H1 (cell line): ENCODE data around the gene TROAP. TPM values are rescaled to one million over a fixed set of nuclear protein-coding genes. Genes with fewer than 3 reads are reported as not detected.

Experiments
- CTCF ChIA-PET: fragments of 300-600 bp; sonication (Branson Sonifier 250); formaldehyde crosslinking; loops from one replicate; lab custom pipeline; 2021; ENCODE audit not compliant: partially characterized antibody; lab: Charles Lee
- POLR2A ChIA-PET: fragments of 300-600 bp; sonication (Branson Sonifier 250); formaldehyde crosslinking; loops from one replicate; lab custom pipeline; 2021; ENCODE audit warnings: inconsistent platforms; ENCODE audit not compliant: partially characterized antibody; lab: Charles Lee
- DNase-seq, 2 experiments: peaks; one replicate each; pipeline versions ENCODE4 v3.0.0 to v3.0.0-alpha.2; 2010 to 2022; ENCODE audit warnings: low spot score in 2 of 2, low read depth in 1 of 2, mixed read lengths in 1 of 2
- FAIRE-seq: peaks from 2 replicates; lab custom pipeline; 2011; peaks lifted over from hg19 to GRCh38; lab: Jason Lieb, UNC
- H2AFZ ChIP-seq: 2 replicates; pipeline ENCODE4 v1.8.1; 2012; ENCODE audit warnings: low read length, inconsistent platforms
- H2AK5ac ChIP-seq: 2 replicates; pipeline ENCODE4 v1.6.1; 2013; ENCODE audit warnings: low read depth, low read length
- H2BK120ac ChIP-seq: replicated peaks from 2 replicates; pipeline ENCODE3; 2013; ENCODE audit warnings: low read depth, low read length, inconsistent platforms
- H2BK12ac ChIP-seq: 2 replicates; pipeline ENCODE4 v1.6.1; 2013; ENCODE audit warnings: low read depth, low read length
- H2BK15ac ChIP-seq: 2 replicates; pipeline ENCODE4 v1.6.1; 2013; ENCODE audit warnings: low read length
- H2BK20ac ChIP-seq: 2 replicates; pipeline ENCODE4 v1.6.1; 2013; ENCODE audit warnings: low read length
- H2BK5ac ChIP-seq: 2 replicates; pipeline ENCODE4 v1.6.1; 2013; ENCODE audit warnings: low read depth, low read length
- H3K14ac ChIP-seq: 2 replicates; pipeline ENCODE4 v1.6.1; 2013; ENCODE audit warnings: inconsistent platforms; ENCODE audit not compliant: insufficient read length
- H3K18ac ChIP-seq: 2 replicates; pipeline ENCODE4 v1.6.1; 2013; ENCODE audit warnings: low read length; ENCODE audit errors: extremely low read depth
- H3K23ac ChIP-seq: 2 replicates; pipeline ENCODE4 v1.6.1; 2013; ENCODE audit warnings: inconsistent platforms; ENCODE audit not compliant: insufficient read length
- H3K23me2 ChIP-seq: 2 replicates; pipeline ENCODE4 v1.6.1; 2013; ENCODE audit warnings: low read depth, low read length
- H3K27ac ChIP-seq: 2 replicates; pipeline ENCODE4 v1.6.1; 2011; ENCODE audit warnings: low read depth, low read length, inconsistent platforms
- H3K27me3 ChIP-seq, 4 experiments: replicated peaks in 1 of 4; 1 replicate in 1 of 4; 2 replicates in 3 of 4; pipeline versions ENCODE4 v1.6.1 to v1.8.1; 2011 to 2013; ENCODE audit warnings: low read length in 3 of 4, mild to moderate bottlenecking in 3 of 4, inconsistent platforms in 2 of 4, mixed read lengths in 2 of 4, moderate library complexity in 1 of 4; ENCODE audit not compliant: control insufficient read depth in 3 of 4, insufficient read depth in 3 of 4; ENCODE audit errors: extremely low read depth in 1 of 4
- H3K36me3 ChIP-seq, 4 experiments: 2 replicates each; pipeline versions ENCODE4 v1.6.1 to v1.8.1; 2011 to 2013; ENCODE audit warnings: mild to moderate bottlenecking in 4 of 4, low read length in 3 of 4, moderate library complexity in 2 of 4, control low read depth in 1 of 4, inconsistent platforms in 1 of 4; ENCODE audit not compliant: insufficient read depth in 4 of 4, control insufficient read depth in 2 of 4
- H3K4ac ChIP-seq: replicated peaks from 2 replicates; pipeline ENCODE3; 2013; ENCODE audit warnings: low read length, low read depth, mixed read lengths, inconsistent platforms; ENCODE audit not compliant: insufficient read length
- H3K4me1 ChIP-seq, 4 experiments: replicated peaks in 1 of 4; 1 replicate in 1 of 4; 2 replicates in 3 of 4; pipeline versions ENCODE4 v1.6.1 to v1.8.1; 2011 to 2013; ENCODE audit warnings: low read length in 3 of 4, inconsistent platforms in 2 of 4, mixed read lengths in 1 of 4; ENCODE audit not compliant: insufficient read depth in 4 of 4, control insufficient read depth in 3 of 4
- H3K4me2 ChIP-seq, 2 experiments: 2 replicates each; pipeline versions ENCODE4 v1.6.1 to v1.8.1; 2011 to 2013; ENCODE audit warnings: low read depth in 2 of 2, low read length in 2 of 2, control low read depth in 1 of 2, inconsistent platforms in 1 of 2, mild to moderate bottlenecking in 1 of 2; ENCODE audit not compliant: insufficient read depth in 1 of 2
- H3K4me3 ChIP-seq, 4 experiments: fragments of 200-600, 300-600 bp in 1 of 4; sonication (generic), shearing (Covaris generic), sonication (Bioruptor Twin) in 1 of 4; 2 replicates each; pipeline versions ENCODE4 v1.5.1 to v1.8.1; 2011 to 2016; ENCODE audit warnings: low read length in 4 of 4, low read depth in 3 of 4, control low read depth in 2 of 4, inconsistent platforms in 2 of 4, mild to moderate bottlenecking in 2 of 4, mixed read lengths in 1 of 4, moderate library complexity in 1 of 4; ENCODE audit not compliant: insufficient read depth in 2 of 4; ENCODE audit errors: extremely low read depth in 1 of 4
- H3K56ac ChIP-seq: replicated peaks from 2 replicates; pipeline ENCODE3; 2013; ENCODE audit warnings: low read depth, mild to moderate bottlenecking, mixed read lengths, low read length, inconsistent platforms; ENCODE audit not compliant: insufficient read length
- H3K79me1 ChIP-seq: 2 replicates; pipeline ENCODE4 v1.6.1; 2013; ENCODE audit warnings: low read depth, low read length, control low read depth
- H3K79me2 ChIP-seq, 2 experiments: 2 replicates each; pipeline versions ENCODE4 v1.6.1 to v1.8.1; 2012 to 2013; ENCODE audit warnings: low read length in 2 of 2, mild to moderate bottlenecking in 2 of 2, inconsistent platforms in 1 of 2; ENCODE audit not compliant: insufficient read depth in 2 of 2, control insufficient read depth in 1 of 2
- H3K9ac ChIP-seq, 4 experiments: replicated peaks in 1 of 4; 1 replicate in 1 of 4; 2 replicates in 3 of 4; pipeline versions ENCODE4 v1.6.1 to v1.8.1; 2011 to 2013; ENCODE audit warnings: low read depth in 3 of 4, low read length in 3 of 4, control low read depth in 2 of 4, mild to moderate bottlenecking in 2 of 4, moderate library complexity in 2 of 4, inconsistent platforms in 1 of 4; ENCODE audit errors: extremely low read depth in 1 of 4
- H3K9me3 ChIP-seq, 2 experiments: 2 replicates each; pipeline versions ENCODE4 v1.6.1 to v1.8.1; 2012 to 2013; ENCODE audit warnings: mild to moderate bottlenecking in 2 of 2, moderate library complexity in 2 of 2, control low read depth in 1 of 2, inconsistent platforms in 1 of 2, low read depth in 1 of 2, low read length in 1 of 2, mixed read lengths in 1 of 2; ENCODE audit not compliant: insufficient read depth in 2 of 2
- H4K20me1 ChIP-seq, 2 experiments: replicated peaks in 1 of 2; 2 replicates each; pipeline versions ENCODE3 to v1.8.1; 2011 to 2013; ENCODE audit warnings: inconsistent platforms in 2 of 2, low read length in 2 of 2, mild to moderate bottlenecking in 1 of 2; ENCODE audit not compliant: insufficient read depth in 2 of 2, control insufficient read depth in 1 of 2
- H4K5ac ChIP-seq: 2 replicates; pipeline ENCODE4 v1.6.1; 2013; ENCODE audit warnings: low read length, low read depth, mixed read lengths, inconsistent platforms; ENCODE audit not compliant: insufficient read length
- H4K8ac ChIP-seq: 2 replicates; pipeline ENCODE4 v1.8.0; 2013; ENCODE audit warnings: mild to moderate bottlenecking, moderate library complexity, low read length, inconsistent platforms; ENCODE audit not compliant: insufficient read depth; ENCODE audit errors: extremely low read depth
- H4K91ac ChIP-seq: replicated peaks from 2 replicates; pipeline ENCODE3; 2013; ENCODE audit warnings: low read length, mixed read lengths, inconsistent platforms; ENCODE audit not compliant: insufficient read length
- EZH2 ChIP-seq: fragments of 200-600 bp; sonication (generic); IDR thresholded peaks from 2 replicates; pipeline ENCODE4 v1.7.1; 2012; ENCODE audit warnings: low read depth, mild to moderate bottlenecking, moderate library complexity, low read length, inconsistent platforms; ENCODE audit not compliant: severe bottlenecking
- RNF2 ChIP-seq: fragments of 200-900, 300-1000 bp; sonication (generic); IDR thresholded peaks from 2 replicates; pipeline ENCODE4 v1.7.1; 2016; ENCODE audit warnings: borderline replicate concordance, low read depth, mild to moderate bottlenecking, antibody characterized with exemption, low read length; ENCODE audit not compliant: poor library complexity, severe bottlenecking; ENCODE audit errors: missing control alignments
- SUZ12 ChIP-seq: fragments of 200-600 bp; sonication (generic); IDR thresholded peaks from 2 replicates; pipeline ENCODE4 v1.6.1; 2012; ENCODE audit warnings: mild to moderate bottlenecking, inconsistent platforms, low read length, moderate library complexity, mixed read lengths
- TAF1 ChIP-seq: IDR thresholded peaks from 2 replicates; pipeline ENCODE4 v1.6.1; 2011; ENCODE audit warnings: mild to moderate bottlenecking, low read depth, low read length
- TBP ChIP-seq: IDR thresholded peaks from 2 replicates; pipeline ENCODE4 v1.6.1; 2011; ENCODE audit warnings: low read depth, low read length, improper control_type of control experiment
- WGBS, 2 experiments: shearing (Covaris generic) in 1 of 2; methylation state at CpG; one replicate each; pipeline versions ENCODE4 v1.1.6 to v1.1.7; 2013 to 2015; ENCODE audit warnings: low lambda C conversion rate in 2 of 2, mixed read lengths in 2 of 2, inconsistent platforms in 1 of 2, low coverage in 1 of 2, missing lambda C conversion rate in 1 of 2; ENCODE audit not compliant: insufficient replicate concordance in 2 of 2, insufficient coverage in 1 of 2, insufficient read length in 1 of 2; ENCODE audit errors: extremely low coverage in 1 of 2, missing lambda C conversion rate in 1 of 2; 5-methylcytosine and 5-hydroxymethylcytosine counted together
- polyA plus RNA-seq, 7 experiments: library from polyadenylated mRNA; depleted of rRNA in 3 of 7; stranded (reverse) in 5 of 7; unstranded in 2 of 7; fragments of >200 nt in 5 of 7; fragments of 200-250 nt in 2 of 7; gene quantifications; 1 replicate in 5 of 7; 2 replicates in 1 of 7; 4 replicates in 1 of 7; pipeline versions ENCODE4 v1.2.1 to v1.2.3, GENCODE V29; 2011 to 2013; ENCODE audit warnings: missing spikeins in 2 of 7, mixed read lengths in 2 of 7
- total RNA-seq: library from RNA; stranded (reverse); fragmentation: NEBNext Ultra II Directional; extraction: Animal tissue kit (Norgen Biotek cat#: 25700); gene quantifications from 2 replicates; pipeline ENCODE4 v1.2.1, GENCODE V29; 2021

TROAP gene
- total and polyA plus RNA-seq, 2 of the 8 experiments (the other 6 are each of a cell fraction or from before 2014, with no cell fraction given), result 36.7 to 52.0 TPM

GRCh38 chr12:49339464-49339861, 16.4 kb downstream of the TROAP start:
- no peak overlapping the region for H2AFZ ChIP-seq
- peaks cover 0 to 8% (median 0%) of the 10 kb centered on the region in 4 experiments; a peak in 1 of 8 replicates for H3K36me3 ChIP-seq
- H3K14ac ChIP-seq, result no peak overlapping the region
- peaks cover 4 to 51% (median 34%) of the 10 kb centered on the region in 4 experiments for H3K4me1 ChIP-seq
- H3K27ac ChIP-seq, result no peak overlapping the region
- H3K23me2 ChIP-seq, result peaks cover 8% of the 10 kb centered on the region
- no peak overlapping the region for H2AK5ac ChIP-seq
- peak overlapping the region; percentile 12 to 35; a peak in 2 of 4 replicates for H3K4me2 ChIP-seq
- H3K4me3 ChIP-seq, result peak overlapping the region in 1 of 4 experiments; percentile 35; a peak in 1 of 8 replicates
- FAIRE-seq (no peak), DNase-seq (peak in 1 of 2 experiments; percentile 60)
- peaks cover 81 to 99% (median 96%) of the 10 kb centered on the region in 4 experiments for H3K27me3 ChIP-seq
- H4K20me1 ChIP-seq, result peaks cover 9 to 10% of the 10 kb centered on the region in 2 experiments
- H3K9me3 ChIP-seq, result peaks cover 0 to 6% of the 10 kb centered on the region in 2 experiments; a peak in 1 of 4 replicates
- H2BK5ac ChIP-seq, result no peak overlapping the region
- H2BK15ac ChIP-seq, result no peak overlapping the region
- H4K91ac ChIP-seq, result no peak overlapping the region
- ChIA-PET POLR2A (interaction anchor here (0.7 to 1.5 kb wide), 3 partner anchors 16 to 46 kb away, joined by 4 read pairs; partner anchors contain the start of genes PRPH and TROAP), CTCF (interaction anchor here (1.0 to 12.7 kb wide), 7 partner anchors 8 to 369 kb away, joined by 3 to 276 read pairs (median 4); partner anchors contain the start of genes DNAJC22, PRPH and TROAP)
- H4K5ac ChIP-seq, result no peak overlapping the region
- H2BK20ac ChIP-seq, result no peak overlapping the region
- no peak overlapping the region for H3K9ac ChIP-seq
- whole genome bisulfite sequencing, 2 experiments, result 7% methylated on average over 5 of the region's 5 CpGs; no CpG with 5 or more reads in 1 of the 2 experiments
- no peak overlapping the region for H3K56ac ChIP-seq
- H2BK12ac ChIP-seq, result no peak overlapping the region
- no peak overlapping the region for H4K8ac ChIP-seq
- no peak overlapping the region for H3K23ac ChIP-seq
- no peak overlapping the region for H3K4ac ChIP-seq
- no peak overlapping the region for H2BK120ac ChIP-seq
- H3K79me2 ChIP-seq, result no peaks in the 10 kb centered on the region
- no peaks in the 10 kb centered on the region for H3K79me1 ChIP-seq
- H3K18ac ChIP-seq, result no peak overlapping the region; the same call in 1 of the 2 replicates
- TF ChIP-seq SUZ12 (peak; percentile 3; the same call in 1 of the 2 replicates), EZH2 (peak; percentile 12), TBP (0 out of 2 replicates have a peak, but pooled peaks have one; percentile 20), RNF2 (peak; percentile 47), TAF1 (no peak)
